H1 (cell line): Measurements from ENCODE around the gene ZNF598. TPM values are rescaled to one million over a fixed set of nuclear protein-coding genes. Genes with fewer than 3 reads are reported as not detected.

Experiments used
- CTCF ChIA-PET: fragments of 300-600 bp; sonication (Branson Sonifier 250); formaldehyde crosslinking; loops from one replicate; lab custom pipeline; 2021; ENCODE audit not compliant: partially characterized antibody; lab: Charles Lee
- POLR2A ChIA-PET: fragments of 300-600 bp; sonication (Branson Sonifier 250); formaldehyde crosslinking; loops from one replicate; lab custom pipeline; 2021; ENCODE audit warnings: inconsistent platforms; ENCODE audit not compliant: partially characterized antibody; lab: Charles Lee
- DNase-seq, 2 experiments: peaks; one replicate each; pipeline versions ENCODE4 v3.0.0 to v3.0.0-alpha.2; 2010 to 2022; ENCODE audit warnings: low spot score in 2 of 2, low read depth in 1 of 2, mixed read lengths in 1 of 2
- FAIRE-seq: peaks from 2 replicates; lab custom pipeline; 2011; peaks lifted over from hg19 to GRCh38; lab: Jason Lieb, UNC
- H2AFZ ChIP-seq: 2 replicates; pipeline ENCODE4 v1.8.1; 2012; ENCODE audit warnings: low read length, inconsistent platforms
- H2AK5ac ChIP-seq: 2 replicates; pipeline ENCODE4 v1.6.1; 2013; ENCODE audit warnings: low read depth, low read length
- H2BK120ac ChIP-seq: replicated peaks from 2 replicates; pipeline ENCODE3; 2013; ENCODE audit warnings: low read depth, low read length, inconsistent platforms
- H2BK12ac ChIP-seq: 2 replicates; pipeline ENCODE4 v1.6.1; 2013; ENCODE audit warnings: low read depth, low read length
- H2BK15ac ChIP-seq: 2 replicates; pipeline ENCODE4 v1.6.1; 2013; ENCODE audit warnings: low read length
- H2BK20ac ChIP-seq: 2 replicates; pipeline ENCODE4 v1.6.1; 2013; ENCODE audit warnings: low read length
- H2BK5ac ChIP-seq: 2 replicates; pipeline ENCODE4 v1.6.1; 2013; ENCODE audit warnings: low read depth, low read length
- H3K14ac ChIP-seq: 2 replicates; pipeline ENCODE4 v1.6.1; 2013; ENCODE audit warnings: inconsistent platforms; ENCODE audit not compliant: insufficient read length
- H3K18ac ChIP-seq: 2 replicates; pipeline ENCODE4 v1.6.1; 2013; ENCODE audit warnings: low read length; ENCODE audit errors: extremely low read depth
- H3K23ac ChIP-seq: 2 replicates; pipeline ENCODE4 v1.6.1; 2013; ENCODE audit warnings: inconsistent platforms; ENCODE audit not compliant: insufficient read length
- H3K23me2 ChIP-seq: 2 replicates; pipeline ENCODE4 v1.6.1; 2013; ENCODE audit warnings: low read depth, low read length
- H3K27ac ChIP-seq: 2 replicates; pipeline ENCODE4 v1.6.1; 2011; ENCODE audit warnings: low read depth, low read length, inconsistent platforms
- H3K27me3 ChIP-seq, 4 experiments: replicated peaks in 1 of 4; 1 replicate in 1 of 4; 2 replicates in 3 of 4; pipeline versions ENCODE4 v1.6.1 to v1.8.1; 2011 to 2013; ENCODE audit warnings: low read length in 3 of 4, mild to moderate bottlenecking in 3 of 4, inconsistent platforms in 2 of 4, mixed read lengths in 2 of 4, moderate library complexity in 1 of 4; ENCODE audit not compliant: control insufficient read depth in 3 of 4, insufficient read depth in 3 of 4; ENCODE audit errors: extremely low read depth in 1 of 4
- H3K36me3 ChIP-seq, 4 experiments: 2 replicates each; pipeline versions ENCODE4 v1.6.1 to v1.8.1; 2011 to 2013; ENCODE audit warnings: mild to moderate bottlenecking in 4 of 4, low read length in 3 of 4, moderate library complexity in 2 of 4, control low read depth in 1 of 4, inconsistent platforms in 1 of 4; ENCODE audit not compliant: insufficient read depth in 4 of 4, control insufficient read depth in 2 of 4
- H3K4ac ChIP-seq: replicated peaks from 2 replicates; pipeline ENCODE3; 2013; ENCODE audit warnings: low read length, low read depth, mixed read lengths, inconsistent platforms; ENCODE audit not compliant: insufficient read length
- H3K4me1 ChIP-seq, 4 experiments: replicated peaks in 1 of 4; 1 replicate in 1 of 4; 2 replicates in 3 of 4; pipeline versions ENCODE4 v1.6.1 to v1.8.1; 2011 to 2013; ENCODE audit warnings: low read length in 3 of 4, inconsistent platforms in 2 of 4, mixed read lengths in 1 of 4; ENCODE audit not compliant: insufficient read depth in 4 of 4, control insufficient read depth in 3 of 4
- H3K4me2 ChIP-seq, 2 experiments: 2 replicates each; pipeline versions ENCODE4 v1.6.1 to v1.8.1; 2011 to 2013; ENCODE audit warnings: low read depth in 2 of 2, low read length in 2 of 2, control low read depth in 1 of 2, inconsistent platforms in 1 of 2, mild to moderate bottlenecking in 1 of 2; ENCODE audit not compliant: insufficient read depth in 1 of 2
- H3K4me3 ChIP-seq, 4 experiments: fragments of 200-600, 300-600 bp in 1 of 4; sonication (generic), shearing (Covaris generic), sonication (Bioruptor Twin) in 1 of 4; 2 replicates each; pipeline versions ENCODE4 v1.5.1 to v1.8.1; 2011 to 2016; ENCODE audit warnings: low read length in 4 of 4, low read depth in 3 of 4, control low read depth in 2 of 4, inconsistent platforms in 2 of 4, mild to moderate bottlenecking in 2 of 4, mixed read lengths in 1 of 4, moderate library complexity in 1 of 4; ENCODE audit not compliant: insufficient read depth in 2 of 4; ENCODE audit errors: extremely low read depth in 1 of 4
- H3K56ac ChIP-seq: replicated peaks from 2 replicates; pipeline ENCODE3; 2013; ENCODE audit warnings: low read depth, mild to moderate bottlenecking, mixed read lengths, low read length, inconsistent platforms; ENCODE audit not compliant: insufficient read length
- H3K79me1 ChIP-seq: 2 replicates; pipeline ENCODE4 v1.6.1; 2013; ENCODE audit warnings: low read depth, low read length, control low read depth
- H3K79me2 ChIP-seq, 2 experiments: 2 replicates each; pipeline versions ENCODE4 v1.6.1 to v1.8.1; 2012 to 2013; ENCODE audit warnings: low read length in 2 of 2, mild to moderate bottlenecking in 2 of 2, inconsistent platforms in 1 of 2; ENCODE audit not compliant: insufficient read depth in 2 of 2, control insufficient read depth in 1 of 2
- H3K9ac ChIP-seq, 4 experiments: replicated peaks in 1 of 4; 1 replicate in 1 of 4; 2 replicates in 3 of 4; pipeline versions ENCODE4 v1.6.1 to v1.8.1; 2011 to 2013; ENCODE audit warnings: low read depth in 3 of 4, low read length in 3 of 4, control low read depth in 2 of 4, mild to moderate bottlenecking in 2 of 4, moderate library complexity in 2 of 4, inconsistent platforms in 1 of 4; ENCODE audit errors: extremely low read depth in 1 of 4
- H3K9me3 ChIP-seq, 2 experiments: 2 replicates each; pipeline versions ENCODE4 v1.6.1 to v1.8.1; 2012 to 2013; ENCODE audit warnings: mild to moderate bottlenecking in 2 of 2, moderate library complexity in 2 of 2, control low read depth in 1 of 2, inconsistent platforms in 1 of 2, low read depth in 1 of 2, low read length in 1 of 2, mixed read lengths in 1 of 2; ENCODE audit not compliant: insufficient read depth in 2 of 2
- H4K20me1 ChIP-seq, 2 experiments: replicated peaks in 1 of 2; 2 replicates each; pipeline versions ENCODE3 to v1.8.1; 2011 to 2013; ENCODE audit warnings: inconsistent platforms in 2 of 2, low read length in 2 of 2, mild to moderate bottlenecking in 1 of 2; ENCODE audit not compliant: insufficient read depth in 2 of 2, control insufficient read depth in 1 of 2
- H4K5ac ChIP-seq: 2 replicates; pipeline ENCODE4 v1.6.1; 2013; ENCODE audit warnings: low read length, low read depth, mixed read lengths, inconsistent platforms; ENCODE audit not compliant: insufficient read length
- H4K8ac ChIP-seq: 2 replicates; pipeline ENCODE4 v1.8.0; 2013; ENCODE audit warnings: mild to moderate bottlenecking, moderate library complexity, low read length, inconsistent platforms; ENCODE audit not compliant: insufficient read depth; ENCODE audit errors: extremely low read depth
- H4K91ac ChIP-seq: replicated peaks from 2 replicates; pipeline ENCODE3; 2013; ENCODE audit warnings: low read length, mixed read lengths, inconsistent platforms; ENCODE audit not compliant: insufficient read length
- JUND ChIP-seq: IDR thresholded peaks from 2 replicates; pipeline ENCODE4 v1.6.1; 2011; ENCODE audit warnings: mild to moderate bottlenecking, improper control_type of control experiment, low read length
- WGBS, 2 experiments: shearing (Covaris generic) in 1 of 2; methylation state at CpG; one replicate each; pipeline versions ENCODE4 v1.1.6 to v1.1.7; 2013 to 2015; ENCODE audit warnings: low lambda C conversion rate in 2 of 2, mixed read lengths in 2 of 2, inconsistent platforms in 1 of 2, low coverage in 1 of 2, missing lambda C conversion rate in 1 of 2; ENCODE audit not compliant: insufficient replicate concordance in 2 of 2, insufficient coverage in 1 of 2, insufficient read length in 1 of 2; ENCODE audit errors: extremely low coverage in 1 of 2, missing lambda C conversion rate in 1 of 2; 5-methylcytosine and 5-hydroxymethylcytosine counted together
- polyA plus RNA-seq, 7 experiments: library from polyadenylated mRNA; depleted of rRNA in 3 of 7; stranded (reverse) in 5 of 7; unstranded in 2 of 7; fragments of >200 nt in 5 of 7; fragments of 200-250 nt in 2 of 7; gene quantifications; 1 replicate in 5 of 7; 2 replicates in 1 of 7; 4 replicates in 1 of 7; pipeline versions ENCODE4 v1.2.1 to v1.2.3, GENCODE V29; 2011 to 2013; ENCODE audit warnings: missing spikeins in 2 of 7, mixed read lengths in 2 of 7
- total RNA-seq: library from RNA; stranded (reverse); fragmentation: NEBNext Ultra II Directional; extraction: Animal tissue kit (Norgen Biotek cat#: 25700); gene quantifications from 2 replicates; pipeline ENCODE4 v1.2.1, GENCODE V29; 2021

The ZNF598 gene
- total and polyA plus RNA-seq, 2 of the 8 experiments (the other 6 are each of a cell fraction or from before 2014, with no cell fraction given): 29.3 to 47.6 TPM

GRCh38 chr16:1977875-1978268 lies 31.7 kb downstream of the ZNF598 start:
- CTCF ChIA-PET: interaction anchor here (0.7 to 1.5 kb wide), 4 partner anchors 20 to 54 kb away, joined by 3 to 5 read pairs (median 4); no protein-coding TSS in a partner anchor
- no peak overlapping the region for H4K8ac ChIP-seq
- no peak overlapping the region for H3K9ac ChIP-seq
- no peak for TF ChIP-seq JUND

More at GRCh38 chr16:1977875-1978268, 31.7 kb downstream of the ZNF598 start:
- H2BK5ac ChIP-seq: 0 out of 2 replicates have a peak overlapping the region, but pooled peaks have one; percentile 44
- no peak overlapping the region for H3K56ac ChIP-seq
- peaks cover 2 to 25% of the 10 kb centered on the region in 2 experiments for H4K20me1 ChIP-seq
- no peaks in the 10 kb centered on the region for H3K9me3 ChIP-seq
- POLR2A ChIA-PET: interaction anchor here (1.0 to 28.2 kb wide), 10 partner anchors 10 to 202 kb away, joined by 3 to 736 read pairs (median 8); partner anchors contain the start of genes FAHD1, HAGH, MSRB1 and NDUFB10
- no peak overlapping the region for H2BK20ac ChIP-seq
- no peak overlapping the region for H4K91ac ChIP-seq
- peaks cover 14% of the 10 kb centered on the region; the same call in 1 of the 2 replicates for H3K23me2 ChIP-seq
- no peak overlapping the region for H3K4me3 ChIP-seq
- H3K27me3 ChIP-seq: peaks cover 8 to 36% (median 35%) of the 10 kb centered on the region in 4 experiments; a peak in 6 of 7 replicates
- H2BK120ac ChIP-seq: no peak overlapping the region
- no peak overlapping the region for H3K4ac ChIP-seq
- H3K4me2 ChIP-seq: no peak overlapping the region; a peak in 1 of 4 replicates
- peaks cover 11 to 33% (median 22%) of the 10 kb centered on the region in 4 experiments; a peak in 7 of 8 replicates for H3K36me3 ChIP-seq
- no peak overlapping the region for H3K27ac ChIP-seq
- FAIRE-seq (no peak), DNase-seq (no peak)
- WGBS, 2 experiments: 96% methylated on average over 15 of the region's 18 CpGs; no CpG with 5 or more reads in 1 of the 2 experiments
- H2BK12ac ChIP-seq: no peak overlapping the region
- no peak overlapping the region for H3K18ac ChIP-seq
- no peak overlapping the region for H2AK5ac ChIP-seq
- no peak overlapping the region for H2BK15ac ChIP-seq
- peaks cover 0 to 7% of the 10 kb centered on the region in 2 experiments; a peak in 2 of 4 replicates for H3K79me2 ChIP-seq
- H3K23ac ChIP-seq: no peak overlapping the region
- H2AFZ ChIP-seq: no peak overlapping the region
- peaks cover 7% of the 10 kb centered on the region; the same call in 1 of the 2 replicates for H3K79me1 ChIP-seq
- no peak overlapping the region for H3K14ac ChIP-seq
- peaks cover 3 to 27% (median 23%) of the 10 kb centered on the region in 4 experiments for H3K4me1 ChIP-seq
- H4K5ac ChIP-seq: no peak overlapping the region
